A549 (cell line): ENCODE results near the gene NDC1. TPM values are rescaled to one million over a fixed set of nuclear protein-coding genes. Genes with fewer than 3 reads are reported as not detected.

Source experiments
- ATAC-seq, 2 experiments: fragments of 200-7000 bp in 1 of 2; fragments of >200 bp in 1 of 2; cut with Nextera tagmentation in 1 of 2; cut with Tn5 transposase in 1 of 2; 3 replicates each; pipeline versions ENCODE4 v1.8.0 to v1.9.1; 2018 to 2020; ENCODE audit warnings: mild to moderate bottlenecking in 1 of 2, moderate library complexity in 1 of 2
- CTCF ChIA-PET: fragments of 300-600 bp; sonication (Branson Sonifier 250); formaldehyde crosslinking; extraction: SDS; loops from one replicate; lab custom pipeline; 2021; ENCODE audit warnings: antibody characterized with exemption, inconsistent platforms; lab: Yijun Ruan, JAX
- POLR2A ChIA-PET: fragments of 350-600 bp; formaldehyde crosslinking; extraction: SDS; loops from one replicate; lab custom pipeline; 2021; ENCODE audit warnings: antibody characterized with exemption, inconsistent platforms; lab: Yijun Ruan, JAX
- DNase-seq, 2 experiments: peaks; one replicate each; pipeline versions ENCODE4 v3.0.0 to v3.0.0-alpha.2; 2011 to 2016; ENCODE audit warnings: low read depth in 1 of 2, low spot score in 1 of 2
- FAIRE-seq: peaks from 2 replicates; lab custom pipeline; 2011; peaks lifted over from hg19 to GRCh38; lab: Jason Lieb, UNC
- H3K27ac ChIP-seq, 2 experiments: fragments of >200 bp; sonication (Bioruptor Twin); formaldehyde crosslinking; 3 replicates each; pipeline ENCODE4 v1.5.1; 2016 to 2017
- H3K4me1 ChIP-seq: fragments of >200 bp; sonication (Bioruptor Twin); formaldehyde crosslinking; 3 replicates; pipeline ENCODE4 v1.6.1; 2016
- H3K4me2 ChIP-seq: fragments of >200 bp; sonication (Bioruptor Twin); formaldehyde crosslinking; 3 replicates; pipeline ENCODE4 v1.6.1; 2016
- H3K4me3 ChIP-seq: fragments of >200 bp; sonication (Bioruptor Twin); formaldehyde crosslinking; 3 replicates; pipeline ENCODE4 v1.5.1; 2016
- H3K9me3 ChIP-seq: fragments of >200 bp; sonication (Bioruptor Twin); formaldehyde crosslinking; 3 replicates; pipeline ENCODE4 v1.6.1; 2016
- ATOH8 ChIP-seq: fragments of 250-450 bp; sonication (Bioruptor Pico); IDR thresholded peaks from 2 replicates; pipeline ENCODE4 v1.5.0; 2020; ENCODE audit warnings: low read depth, mild to moderate bottlenecking, moderate library complexity
- BCL3 ChIP-seq: fragments of >200 bp; sonication (Bioruptor Twin); formaldehyde crosslinking; IDR thresholded peaks from 3 replicates; pipeline ENCODE4 v1.6.1; 2016
- CBX2 ChIP-seq: fragments of 200-600 bp; sonication (generic); IDR thresholded peaks from 2 replicates; pipeline ENCODE4 v1.6.1; 2016; ENCODE audit warnings: low read depth, mild to moderate bottlenecking, borderline replicate concordance
- CBX8 ChIP-seq: fragments of 200-600 bp; sonication (generic); IDR thresholded peaks from 2 replicates; pipeline ENCODE4 v1.6.1; 2016
- CHD2 ChIP-seq: fragments of 150-350 bp; IDR thresholded peaks from 2 replicates; pipeline ENCODE4 v1.6.1; 2014; ENCODE audit warnings: low read length; ENCODE audit not compliant: partially characterized antibody
- CHD4 ChIP-seq: fragments of 200-600 bp; sonication (generic); IDR thresholded peaks from 2 replicates; pipeline ENCODE4 v1.6.1; 2016; ENCODE audit warnings: antibody characterized with exemption, mild to moderate bottlenecking, borderline replicate concordance
- E2F6 ChIP-seq: IDR thresholded peaks from 2 replicates; pipeline ENCODE4 v1.6.1; 2012; ENCODE audit warnings: low read depth, borderline replicate concordance
- FOXS1 ChIP-seq: fragments of 250-450 bp; sonication (Bioruptor Pico); IDR thresholded peaks from 2 replicates; pipeline ENCODE4 v1.5.0; 2020; ENCODE audit warnings: mild to moderate bottlenecking, moderate library complexity
- GATA3 ChIP-seq: IDR thresholded peaks from 2 replicates; pipeline ENCODE4 v1.6.1; 2012; ENCODE audit warnings: borderline replicate concordance
- HEYL ChIP-seq: fragments of 250-450 bp; sonication (Bioruptor Pico); IDR thresholded peaks from 2 replicates; pipeline ENCODE4 v1.8.0; 2021; ENCODE audit warnings: mild to moderate bottlenecking, moderate library complexity
- HOXA7 ChIP-seq: fragments of 250-450 bp; sonication (Bioruptor Pico); IDR thresholded peaks from 2 replicates; pipeline ENCODE4 v1.5.0; 2020; ENCODE audit warnings: mild to moderate bottlenecking, moderate library complexity
- KDM5A ChIP-seq: fragments of 200-600 bp; sonication (generic); IDR thresholded peaks from 2 replicates; pipeline ENCODE4 v1.6.1; 2016; ENCODE audit warnings: antibody characterized with exemption, mild to moderate bottlenecking
- MAFK ChIP-seq: fragments of 450-650 bp; IDR thresholded peaks from 2 replicates; pipeline ENCODE4 v1.6.1; 2014; ENCODE audit not compliant: partially characterized antibody
- MAX ChIP-seq: IDR thresholded peaks from 2 replicates; pipeline ENCODE4 v1.6.1; 2012
- MAZ ChIP-seq: fragments of 150-350 bp; IDR thresholded peaks from 2 replicates; pipeline ENCODE4 v1.6.1; 2014; ENCODE audit warnings: antibody characterized with exemption, low read depth, low read length, borderline replicate concordance
- RAD21 ChIP-seq, 2 experiments: fragments of >200 bp in 1 of 2; sonication (Bioruptor Twin) in 1 of 2; formaldehyde crosslinking in 1 of 2; IDR thresholded peaks in 1 of 2; conservative IDR thresholded peaks in 1 of 2; 2 replicates in 1 of 2; 3 replicates in 1 of 2; pipeline ENCODE4 v1.6.1; 2012 to 2018; ENCODE audit warnings: inconsistent platforms in 1 of 2
- RARB ChIP-seq: fragments of 250-450 bp; sonication (Bioruptor Pico); IDR thresholded peaks from 2 replicates; pipeline ENCODE4 v1.8.0; 2021; ENCODE audit warnings: mild to moderate bottlenecking, moderate library complexity
- REST ChIP-seq: fragments of 200-600 bp; sonication (generic); IDR thresholded peaks from 2 replicates; pipeline ENCODE4 v1.6.1; 2016; ENCODE audit warnings: antibody characterized with exemption, mild to moderate bottlenecking, moderate library complexity
- RFX5 ChIP-seq: fragments of 450-650 bp; IDR thresholded peaks from 2 replicates; pipeline ENCODE4 v1.7.1; 2014; ENCODE audit warnings: antibody characterized with exemption, mild to moderate bottlenecking, moderate library complexity
- RNF2 ChIP-seq: fragments of 200-600 bp; sonication (generic); IDR thresholded peaks from 2 replicates; pipeline ENCODE4 v1.6.1; 2016; ENCODE audit warnings: low read depth, mild to moderate bottlenecking, antibody characterized with exemption, moderate library complexity, borderline replicate concordance
- SMC3 ChIP-seq: fragments of >200 bp; sonication (Bioruptor Twin); formaldehyde crosslinking; IDR thresholded peaks from 3 replicates; pipeline ENCODE4 v1.6.1; 2018; ENCODE audit warnings: inconsistent platforms
- SREBF2 ChIP-seq: fragments of 450-650 bp; IDR thresholded peaks from 2 replicates; pipeline ENCODE4 v1.6.1; 2014; ENCODE audit warnings: mild to moderate bottlenecking, moderate library complexity
- TFCP2L1 ChIP-seq: fragments of 250-450 bp; sonication (Bioruptor Pico); IDR thresholded peaks from 2 replicates; pipeline ENCODE4 v1.5.0; 2021; ENCODE audit warnings: mild to moderate bottlenecking
- TP53 ChIP-seq: fragments of 250-450 bp; sonication (Bioruptor Pico); IDR thresholded peaks from 2 replicates; pipeline ENCODE4 v1.5.0; 2021; ENCODE audit warnings: mild to moderate bottlenecking, moderate library complexity
- USF2 ChIP-seq: fragments of 450-650 bp; IDR thresholded peaks from 2 replicates; pipeline ENCODE4 v1.6.1; 2014; ENCODE audit warnings: antibody characterized with exemption
- ZC3H11A ChIP-seq: fragments of 450-650 bp; IDR thresholded peaks from 2 replicates; pipeline ENCODE4 v1.6.1; 2014; ENCODE audit warnings: antibody characterized with exemption, mild to moderate bottlenecking
- ZFP36 ChIP-seq: fragments of 450-650 bp; IDR thresholded peaks from 2 replicates; pipeline ENCODE4 v1.6.1; 2014; ENCODE audit warnings: borderline replicate concordance; ENCODE audit not compliant: partially characterized antibody
- ZNF302 ChIP-seq: fragments of 250-450 bp; sonication (Bioruptor Pico); IDR thresholded peaks from 2 replicates; pipeline ENCODE4 v1.9.0; 2021; ENCODE audit warnings: inconsistent platforms, mild to moderate bottlenecking, moderate library complexity
- ZSCAN20 ChIP-seq: fragments of 250-450 bp; sonication (Bioruptor Pico); IDR thresholded peaks from 2 replicates; pipeline ENCODE4 v1.8.0; 2022; ENCODE audit warnings: mild to moderate bottlenecking, moderate library complexity
- WGBS: methylation state at CpG from one replicate; pipeline ENCODE4 v1.1.6; 2017; ENCODE audit errors: missing lambda C conversion rate; 5-methylcytosine and 5-hydroxymethylcytosine counted together
- polyA plus RNA-seq, 4 experiments: library from polyadenylated mRNA; depleted of rRNA in 3 of 4; stranded (reverse); fragments of >200 nt; fragmentation: RNase III in 1 of 4; extraction: RNeasy Plus Mini Kit Qiagen cat#74134 plus additional on column Dnase treatment in 1 of 4; gene quantifications; 2 replicates in 3 of 4; 3 replicates in 1 of 4; pipeline ENCODE4 v1.2.3, GENCODE V29; 2011 to 2017

NDC1 gene
- polyA plus RNA-seq, 2 of the 4 experiments (the other 2 are of a cell fraction) = 26.4 to 49.5 TPM

GRCh38 chr1:53727461-53728092 lies 110.5 kb downstream of the NDC1 start:
- POLR2A ChIA-PET = no interaction called here
- FAIRE-seq = no peak
- no peak overlapping the region for H3K27ac ChIP-seq

GRCh38 chr1:53726009-53726600 lies 112.0 kb downstream of the NDC1 start:
- ChIA-PET CTCF (interaction anchor here (0.6 kb wide), 2 partner anchors 216 to 943 kb away, joined by 3 read pairs; no protein-coding TSS in a partner anchor), POLR2A (no interaction called here)
- Histone ChIP-seq H3K4me1 (no peaks in the 10 kb centered on the region), H3K9me3 (no peaks in the 10 kb centered on the region), H3K4me2 (no peak overlapping the region), H3K4me3 (no peak overlapping the region), H3K27ac (no peak overlapping the region)
- ATAC-seq (no peak), FAIRE-seq (no peak), DNase-seq (no peak)
- TF ChIP-seq RFX5 (no peak), MAFK (no peak), ZSCAN20 (CRISPR knock-in tag) (no peak), RAD21 (conservative IDR thresholded peaks at IDR 0.05 in 1 of 2, IDR thresholded peaks at IDR 0.05 in 1 of 2) (no peak), CHD2 (no peak), HOXA7 (CRISPR knock-in tag) (no peak), E2F6 (no peak), HEYL (no peak), RARB (no peak), REST (no peak), BCL3 (no peak), CBX8 (no peak)
- 50% methylated on average over 8 of the region's 8 CpGs for WGBS

More at GRCh38 chr1:53727461-53728092, 110.5 kb downstream of the NDC1 start:
- CTCF ChIA-PET = interaction anchor here (0.6 to 1.2 kb wide), 3 partner anchors 11 to 449 kb away, joined by 3 read pairs; no protein-coding TSS in a partner anchor
- no peaks in the 10 kb centered on the region for H3K9me3 ChIP-seq
- no peak for DNase-seq
- no peak for TF ChIP-seq KDM5A
- no peak for TF ChIP-seq FOXS1 (CRISPR knock-in tag)
- no peak for TF ChIP-seq TFCP2L1 (CRISPR knock-in tag)
- TF ChIP-seq USF2 = no peak
- no peak for TF ChIP-seq MAX
- TF ChIP-seq ZNF302 (CRISPR knock-in tag) = no peak
- TF ChIP-seq ZSCAN20 (CRISPR knock-in tag) = no peak
- no peak for TF ChIP-seq ATOH8
- TF ChIP-seq MAZ = no peak
- no peak for TF ChIP-seq TP53 (CRISPR knock-in tag)
- no peak for TF ChIP-seq E2F6
- TF ChIP-seq RNF2 = no peak
- no peak for TF ChIP-seq SMC3
- no peak for TF ChIP-seq CBX2
- no peak for TF ChIP-seq SREBF2
- TF ChIP-seq ZFP36 = no peak
- TF ChIP-seq GATA3 = no peak
- no peak for TF ChIP-seq CHD4
- TF ChIP-seq ZC3H11A = no peak
- TF ChIP-seq, all 56 proteins: peak for 0
- Histone ChIP-seq H3K4me3 (no peak overlapping the region), H3K4me1 (no peaks in the 10 kb centered on the region), H3K4me2 (no peak overlapping the region)
- 64% methylated on average over 7 of the region's 7 CpGs for WGBS
- ATAC-seq = no peak
